Muscle layer of colon (tissue), 2 donors: ENCODE measurements around the gene LBX2.

Experiments used
- H3K27ac ChIP-seq: one replicate; pipeline ENCODE4 v1.7.0; 2013; ENCODE audit warnings: low read depth, mild to moderate bottlenecking, low read length, moderate library complexity
- H3K27me3 ChIP-seq, 2 donors: one replicate each; pipeline ENCODE4 v1.7.0; 2013; ENCODE audit warnings: low read length in 2 of 2, mild to moderate bottlenecking in 2 of 2; ENCODE audit not compliant: insufficient read depth in 2 of 2, control insufficient read depth in 1 of 2
- H3K36me3 ChIP-seq: one replicate; pipeline ENCODE4 v1.7.0; 2013; ENCODE audit warnings: mild to moderate bottlenecking, low read length; ENCODE audit not compliant: insufficient read depth
- H3K4me1 ChIP-seq: one replicate; pipeline ENCODE4 v1.7.0; 2013; ENCODE audit warnings: mild to moderate bottlenecking, low read length; ENCODE audit not compliant: insufficient read depth
- H3K4me3 ChIP-seq, 2 donors: one replicate each; pipeline ENCODE4 v1.7.0; 2013; ENCODE audit warnings: low read length in 2 of 2, low read depth in 1 of 2, mild to moderate bottlenecking in 1 of 2, moderate library complexity in 1 of 2
- H3K9ac ChIP-seq: one replicate; pipeline ENCODE4 v1.7.0; 2013; ENCODE audit warnings: low read length
- H3K9me3 ChIP-seq: one replicate; pipeline ENCODE4 v1.7.0; 2013; ENCODE audit warnings: mild to moderate bottlenecking, low read length
- donor health status: abdominal sarcoma.
- donor health status: Adenocarcinoma of cecum.

Gene LBX2

DNA sequence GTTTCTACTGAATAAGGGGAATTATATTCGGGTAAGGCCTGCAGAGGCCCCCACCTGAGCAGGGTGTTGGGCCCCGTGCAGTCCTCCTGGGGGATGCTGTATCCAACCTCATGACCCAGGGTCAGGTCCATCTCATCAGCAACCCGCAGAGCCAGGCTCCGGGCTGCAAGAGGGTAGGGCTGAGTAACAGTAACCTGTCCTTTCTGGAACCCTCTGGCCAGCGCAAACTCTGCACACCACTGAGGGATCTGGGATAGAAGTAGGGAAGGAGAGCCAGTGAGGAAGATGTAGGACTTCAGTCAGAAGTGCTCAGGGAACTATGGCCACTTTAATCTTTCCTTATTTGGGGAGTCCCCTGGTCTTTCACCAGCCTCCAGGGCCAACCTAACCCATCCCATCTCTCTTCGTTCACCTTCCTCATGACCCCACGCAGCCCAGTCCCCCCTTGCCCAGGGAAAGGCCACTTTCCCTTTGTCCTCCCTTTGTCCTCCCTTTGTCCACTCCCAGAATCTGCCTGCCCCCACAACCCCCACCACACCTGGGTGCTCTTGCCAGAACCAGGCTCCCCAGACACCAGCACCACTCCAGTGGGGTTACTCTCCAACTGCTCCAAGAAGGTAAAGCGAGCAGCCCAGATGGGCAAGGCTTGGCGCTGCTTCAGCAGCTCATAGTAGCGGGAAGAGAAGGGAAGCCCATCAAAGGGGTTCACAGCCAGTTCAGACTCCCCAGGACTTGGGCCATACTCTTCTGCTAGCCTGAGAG lies 25.7 kb upstream of the LBX2 start:
- Histone ChIP-seq H3K9me3 (no peaks in the 10 kb centered on the region), H3K27ac (no peak overlapping the region), H3K9ac (no peak overlapping the region), H3K36me3 (peaks cover 30% of the 10 kb centered on the region), H3K4me3 (no peak overlapping the region), H3K27me3 (no peaks in the 10 kb centered on the region), H3K4me1 (peaks cover 15% of the 10 kb centered on the region)

DNA sequence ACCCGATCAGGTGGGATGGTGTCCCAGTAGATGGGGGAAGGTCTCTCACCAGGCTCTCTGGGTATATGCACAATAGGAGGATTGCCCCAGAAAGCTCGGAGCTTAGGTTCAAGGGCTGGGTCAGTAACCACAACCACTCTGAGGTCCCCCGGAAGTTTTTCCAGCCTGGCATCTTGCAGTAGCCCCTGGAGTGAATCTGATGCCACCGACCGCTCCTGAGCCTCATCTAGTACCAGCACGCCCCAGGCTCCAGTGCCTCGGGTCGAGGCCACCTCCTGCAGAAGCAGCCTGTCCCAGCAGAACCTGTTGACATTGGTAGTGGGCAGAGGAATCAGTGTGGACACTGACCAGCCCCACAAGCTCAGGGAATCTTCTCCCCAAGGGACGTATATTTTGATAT lies 24.6 kb upstream of the LBX2 start:
- Histone ChIP-seq H3K27me3 (peaks cover 0 to 9% of the 10 kb centered on the region in 2 donors), H3K9ac (no peak overlapping the region), H3K4me1 (peaks cover 14% of the 10 kb centered on the region), H3K27ac (no peak overlapping the region), H3K36me3 (peaks cover 30% of the 10 kb centered on the region), H3K9me3 (no peaks in the 10 kb centered on the region), H3K4me3 (no peak overlapping the region)

DNA sequence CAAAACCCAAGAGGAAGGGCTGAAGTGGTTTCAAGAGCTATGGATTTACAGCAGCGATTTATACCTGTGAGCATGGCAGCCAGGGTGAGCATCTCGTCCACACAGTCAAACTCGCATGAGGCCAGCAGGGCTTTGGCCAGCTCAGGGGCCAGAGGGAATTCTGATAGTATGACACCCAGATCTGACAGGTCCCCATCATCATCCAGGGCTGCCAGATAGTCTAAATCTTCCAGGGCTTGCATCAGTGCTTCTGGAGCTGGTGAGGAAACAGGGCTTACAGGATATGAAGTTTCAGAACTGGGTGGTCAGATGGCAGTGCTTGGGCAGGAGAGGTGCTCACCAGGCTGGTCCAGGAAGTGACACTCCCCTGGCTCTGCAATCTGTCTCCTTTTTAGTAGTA lies 23.1 kb upstream of the LBX2 start:
- Histone ChIP-seq H3K36me3 (peaks cover 21% of the 10 kb centered on the region), H3K27ac (no peak overlapping the region), H3K9ac (no peak overlapping the region), H3K4me1 (no peaks in the 10 kb centered on the region), H3K9me3 (no peaks in the 10 kb centered on the region), H3K27me3 (peaks cover 15 to 21% of the 10 kb centered on the region in 2 donors), H3K4me3 (no peak overlapping the region)

DNA sequence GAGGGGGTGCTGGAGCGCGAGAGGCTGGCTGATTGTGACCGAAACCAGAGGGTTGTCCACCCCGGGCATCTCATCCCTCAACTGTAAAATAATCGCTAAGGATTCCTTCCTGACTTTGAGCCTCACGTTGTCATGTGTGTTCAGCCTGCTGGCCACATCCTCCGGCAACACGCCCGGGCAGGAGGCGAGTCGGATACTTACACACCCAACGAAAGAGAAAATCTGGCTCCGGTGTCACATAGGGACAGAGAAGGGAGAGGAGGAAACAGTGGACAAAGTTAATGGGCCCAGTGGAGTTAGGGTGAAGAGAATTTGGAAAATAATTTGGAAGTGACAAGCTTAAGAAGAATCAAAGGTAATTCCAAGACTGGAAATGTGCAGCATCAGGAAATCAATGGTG lies 17.2 kb upstream of the LBX2 start:
- peaks cover 6% of the 10 kb centered on the region for H3K4me1 ChIP-seq
- H3K27me3 ChIP-seq, result peaks cover 63 to 80% of the 10 kb centered on the region in 2 donors
- H3K9me3 ChIP-seq, result no peaks in the 10 kb centered on the region
- no peak overlapping the region for H3K9ac ChIP-seq
- no peak overlapping the region for H3K4me3 ChIP-seq
- no peak overlapping the region for H3K27ac ChIP-seq
- H3K36me3 ChIP-seq, result no peaks in the 10 kb centered on the region

DNA sequence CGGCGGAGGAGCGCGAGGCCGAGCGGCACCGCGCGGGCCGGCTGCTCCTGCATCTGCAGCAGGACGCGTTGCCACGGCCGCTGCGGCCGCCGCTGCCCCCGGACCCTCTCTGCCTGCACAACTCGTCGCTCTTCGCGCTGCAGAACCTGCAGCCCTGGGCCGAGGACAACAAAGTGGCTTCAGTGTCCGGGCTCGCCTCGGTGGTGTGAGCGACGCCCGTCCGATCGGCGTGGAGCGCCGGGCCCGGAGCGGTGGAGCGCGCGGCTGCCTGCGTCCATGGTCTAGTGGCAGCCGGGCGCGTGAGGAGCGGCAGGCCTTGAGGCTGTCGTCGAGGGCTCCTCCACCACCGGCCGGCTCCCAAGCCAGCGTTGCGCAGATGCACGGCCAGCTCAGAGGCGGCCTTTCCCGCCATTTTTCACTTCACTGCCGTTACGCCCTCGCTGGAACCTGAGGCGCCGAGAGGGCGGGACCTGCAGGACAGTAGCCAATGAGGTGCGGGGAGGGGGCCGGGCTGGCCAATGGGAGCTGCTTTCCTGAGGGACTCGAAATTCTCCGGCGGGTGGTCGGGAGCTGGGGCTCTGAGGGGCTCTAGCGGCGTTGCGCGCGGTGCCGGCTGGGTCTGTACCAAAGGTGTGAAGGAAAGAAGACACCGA lies 16.7 kb upstream of the LBX2 start:
- Histone ChIP-seq H3K27ac (no peak overlapping the region), H3K36me3 (no peaks in the 10 kb centered on the region), H3K9ac (no peak overlapping the region), H3K4me3 (no peak overlapping the region), H3K27me3 (peaks cover 65 to 83% of the 10 kb centered on the region in 2 donors), H3K9me3 (no peaks in the 10 kb centered on the region), H3K4me1 (peaks cover 6% of the 10 kb centered on the region)

DNA sequence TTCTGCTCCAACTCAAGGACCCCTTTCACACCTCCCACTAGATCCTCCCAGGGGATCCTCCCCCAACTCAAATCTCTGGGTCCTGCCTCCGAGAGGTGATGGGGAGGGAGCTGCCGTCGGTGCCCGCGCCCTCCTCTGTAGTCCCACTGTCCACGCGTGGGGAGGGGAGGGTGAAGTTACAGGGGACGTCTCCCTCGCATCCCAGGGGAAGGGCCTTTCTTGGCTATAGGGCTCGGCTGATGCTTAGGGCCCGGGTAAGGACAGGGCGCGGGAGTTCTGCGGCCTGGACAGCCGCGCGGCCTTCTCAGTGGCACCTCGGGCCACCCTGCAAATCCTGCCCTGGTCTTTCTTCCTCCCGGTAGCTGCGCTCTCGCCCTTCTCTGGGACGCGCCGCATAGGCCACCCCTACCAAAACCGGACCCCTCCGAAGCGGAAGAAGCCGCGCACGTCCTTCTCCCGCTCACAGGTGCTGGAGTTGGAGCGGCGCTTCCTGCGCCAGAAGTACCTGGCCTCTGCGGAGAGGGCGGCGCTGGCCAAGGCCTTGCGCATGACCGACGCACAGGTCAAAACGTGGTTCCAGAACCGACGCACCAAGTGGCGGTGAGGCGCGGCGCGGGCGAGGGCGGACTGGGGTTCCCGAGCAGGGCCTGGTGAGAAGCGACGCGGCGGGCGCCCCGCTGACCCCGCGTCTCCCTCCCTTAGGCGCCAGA lies 16.0 kb upstream of the LBX2 start:
- H3K4me1 ChIP-seq, result peaks cover 6% of the 10 kb centered on the region
- H3K9me3 ChIP-seq, result no peaks in the 10 kb centered on the region
- H3K36me3 ChIP-seq, result no peaks in the 10 kb centered on the region
- H3K9ac ChIP-seq, result no peak overlapping the region
- peaks cover 65 to 90% of the 10 kb centered on the region in 2 donors for H3K27me3 ChIP-seq
- H3K27ac ChIP-seq, result no peak overlapping the region
- H3K4me3 ChIP-seq, result no peak overlapping the region

DNA sequence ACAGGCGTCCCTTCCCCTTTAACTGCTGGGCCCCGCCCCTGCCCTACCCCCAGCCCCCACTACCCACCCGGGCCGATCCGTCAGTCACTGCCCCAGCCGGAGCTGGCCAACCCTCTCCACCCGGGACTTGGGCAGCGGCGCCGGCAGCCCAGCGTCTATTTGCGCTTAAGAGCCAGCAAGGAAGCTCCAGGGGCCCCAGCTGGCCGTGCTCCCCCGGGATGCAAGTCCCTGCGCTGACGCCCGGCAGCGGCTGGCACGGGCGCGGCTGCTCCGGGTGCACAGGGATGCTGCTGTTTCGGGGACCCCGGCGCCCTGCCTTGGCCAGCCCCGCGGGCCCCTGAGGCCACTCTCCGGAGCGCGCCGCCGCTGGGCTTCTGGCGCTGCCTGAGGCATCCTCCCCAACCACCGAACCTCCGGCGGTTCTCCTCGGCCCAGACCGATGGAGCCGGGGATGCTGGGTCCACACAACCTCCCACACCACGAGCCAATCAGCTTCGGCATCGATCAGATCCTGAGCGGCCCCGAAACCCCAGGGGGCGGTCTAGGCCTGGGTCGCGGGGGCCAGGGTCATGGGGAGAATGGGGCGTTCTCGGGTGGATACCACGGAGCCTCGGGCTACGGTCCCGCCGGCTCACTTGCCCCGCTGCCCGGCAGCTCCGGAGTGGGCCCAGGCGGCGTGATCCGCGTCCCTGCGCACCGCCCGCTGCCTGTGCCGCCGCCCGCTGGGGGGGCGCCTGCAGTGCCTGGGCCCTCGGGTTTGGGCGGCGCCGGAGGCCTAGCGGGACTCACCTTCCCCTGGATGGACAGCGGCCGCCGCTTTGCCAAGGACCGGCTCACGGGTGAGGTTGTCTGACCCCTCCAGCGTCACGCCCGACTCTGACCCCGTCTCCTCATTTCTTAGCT lies 15.2 kb upstream of the LBX2 start, which contains the start of gene TLX2:
Gene TLX2, plus strand, starts transcription at position 83 of the 903 bp plus-strand sequence. Its CDS starts 357 bp downstream, at position 440.
- no peak within 1 kb of the TSS for H3K9ac ChIP-seq
- H3K4me1 ChIP-seq, result peaks cover 6% of the 10 kb centered on the region
- H3K36me3 ChIP-seq, result no peaks in the 10 kb centered on the region
- no peak within 1 kb of the TSS for H3K27ac ChIP-seq
- no peaks in the 10 kb centered on the region for H3K9me3 ChIP-seq
- H3K27me3 ChIP-seq, result peaks cover 65 to 94% of the 10 kb centered on the region in 2 donors
- H3K4me3 ChIP-seq, result no peak within 1 kb of the TSS

DNA sequence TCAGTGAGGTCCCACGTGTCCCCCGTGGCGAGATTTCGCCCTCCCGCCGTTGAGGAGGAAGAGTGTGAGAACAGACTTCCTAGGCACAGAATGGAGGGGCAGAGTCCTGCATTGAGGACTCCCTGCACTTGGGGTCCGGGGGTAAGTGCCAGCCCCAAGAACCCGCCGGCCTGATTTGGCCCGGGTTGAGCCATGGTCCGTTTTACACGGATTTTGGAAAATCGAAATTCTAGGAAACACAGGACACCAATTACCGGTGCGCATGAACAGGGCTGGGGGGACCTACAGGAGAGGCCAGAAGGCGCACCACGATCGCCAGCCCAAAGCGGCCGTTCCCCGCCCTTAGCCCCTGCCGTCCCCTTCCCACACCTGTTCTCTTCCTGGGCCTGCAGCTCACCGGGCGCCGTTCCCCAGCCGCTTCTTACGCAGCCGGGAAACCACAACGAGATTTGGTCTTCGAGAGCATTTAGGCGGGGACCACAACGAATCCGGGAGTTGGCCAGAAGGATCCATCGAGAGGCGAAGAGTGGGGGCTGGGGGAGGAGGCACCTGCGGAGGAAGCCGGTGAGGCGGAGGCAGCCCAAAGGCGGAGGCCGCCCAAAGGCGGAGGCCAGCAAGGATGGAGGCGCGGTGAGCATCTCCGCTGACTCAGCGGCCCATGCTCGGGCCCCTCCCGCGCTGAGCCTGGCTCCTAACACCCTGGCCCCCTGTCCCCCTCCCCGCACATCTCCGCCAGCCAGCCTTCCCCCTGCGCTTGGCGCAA lies 14.4 kb upstream of the LBX2 start:
- Histone ChIP-seq H3K27ac (no peak overlapping the region), H3K4me3 (no peak overlapping the region), H3K9ac (no peak overlapping the region), H3K36me3 (no peaks in the 10 kb centered on the region), H3K4me1 (peaks cover 6% of the 10 kb centered on the region), H3K9me3 (no peaks in the 10 kb centered on the region), H3K27me3 (peaks cover 63 to 85% of the 10 kb centered on the region in 2 donors)

DNA sequence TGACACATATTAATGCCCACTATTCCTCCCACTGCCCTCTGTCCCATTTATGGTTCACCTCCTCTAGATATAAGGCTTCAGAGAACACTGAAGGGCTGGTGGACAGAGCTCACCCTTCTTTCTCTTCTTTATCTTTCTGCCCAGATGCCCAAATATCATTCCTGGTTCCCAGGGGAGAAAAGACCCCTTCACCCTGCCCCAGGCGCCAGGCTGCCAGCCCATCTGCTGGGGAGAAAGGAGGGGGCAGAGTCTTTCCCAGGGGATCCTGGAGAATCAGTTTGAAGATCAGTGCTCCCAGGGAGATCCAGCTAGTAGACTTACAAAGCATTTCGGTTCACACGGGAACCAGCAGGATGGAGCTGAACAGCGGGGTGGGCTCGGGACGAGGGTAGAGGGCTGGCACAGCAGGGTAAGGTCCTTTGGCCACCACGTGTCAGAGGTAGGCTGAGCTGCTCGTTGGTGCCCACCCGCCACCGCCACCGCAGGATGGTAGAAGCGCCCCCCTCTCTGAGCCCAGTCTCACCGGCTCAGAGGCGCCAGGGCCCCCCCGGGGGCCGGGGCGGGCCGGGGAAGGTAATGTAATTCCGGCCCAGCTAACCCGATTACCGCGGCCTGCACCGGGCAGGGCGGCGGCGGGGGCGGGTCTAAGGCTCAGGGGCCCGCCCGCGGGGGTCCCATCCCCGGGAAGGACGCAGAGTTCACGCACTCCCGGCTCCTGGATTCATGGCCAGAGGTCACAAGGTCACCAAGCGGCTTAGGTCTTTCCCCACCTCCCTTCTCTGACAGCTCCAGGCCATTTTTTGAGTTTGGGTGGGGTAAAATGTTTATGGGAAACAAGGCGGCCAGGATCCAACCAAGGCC lies 13.6 kb upstream of the LBX2 start:
- H3K27me3 ChIP-seq, result peaks cover 55 to 80% of the 10 kb centered on the region in 2 donors
- H3K9ac ChIP-seq, result no peak overlapping the region
- H3K27ac ChIP-seq, result no peak overlapping the region
- H3K36me3 ChIP-seq, result no peaks in the 10 kb centered on the region
- peaks cover 10% of the 10 kb centered on the region for H3K4me1 ChIP-seq
- H3K9me3 ChIP-seq, result no peaks in the 10 kb centered on the region
- no peak overlapping the region for H3K4me3 ChIP-seq
